Osteoblast (primary cell): ENCODE measurements around the gene IGFL3. TPM values are rescaled to one million over a fixed set of nuclear protein-coding genes. Genes with fewer than 3 reads are reported as not detected.

Source experiments
- DNase-seq: peaks from one replicate; pipeline ENCODE4 v3.0.0; 2011; ENCODE audit warnings: low spot score, mixed read lengths; ENCODE audit not compliant: insufficient read length; ENCODE audit errors: missing footprints
- H2AFZ ChIP-seq: 2 replicates; pipeline ENCODE4 v1.6.0; 2011; ENCODE audit warnings: mild to moderate bottlenecking, low read length
- H3K27ac ChIP-seq: 2 replicates; pipeline ENCODE4 v1.5.1; 2011; ENCODE audit warnings: mild to moderate bottlenecking, low read depth, low read length, moderate library complexity
- H3K27me3 ChIP-seq: 2 replicates; pipeline ENCODE4 v1.6.0; 2012; ENCODE audit warnings: mild to moderate bottlenecking, control low read depth, inconsistent platforms, low read length, moderate library complexity; ENCODE audit not compliant: insufficient read depth
- H3K36me3 ChIP-seq: 2 replicates; pipeline ENCODE4 v1.5.1; 2011; ENCODE audit warnings: mild to moderate bottlenecking, low read length, control low read depth, moderate library complexity; ENCODE audit not compliant: insufficient read depth
- H3K4me1 ChIP-seq: 2 replicates; pipeline ENCODE4 v1.5.1; 2011; ENCODE audit warnings: mild to moderate bottlenecking, low read length, control low read depth, moderate library complexity; ENCODE audit not compliant: insufficient read depth
- H3K4me2 ChIP-seq: 2 replicates; pipeline ENCODE4 v1.6.0; 2011; ENCODE audit warnings: mild to moderate bottlenecking, low read length; ENCODE audit not compliant: insufficient read depth
- H3K4me3 ChIP-seq: fragments of 200-600 bp; sonication (generic); 3 replicates; pipeline ENCODE4 v1.5.1; 2012; ENCODE audit warnings: mild to moderate bottlenecking, low read length, inconsistent platforms; ENCODE audit not compliant: insufficient read depth
- H3K79me2 ChIP-seq: 2 replicates; pipeline ENCODE4 v1.6.0; 2012; ENCODE audit warnings: mild to moderate bottlenecking, low read length, control low read depth, inconsistent platforms; ENCODE audit not compliant: insufficient read depth
- H3K9me3 ChIP-seq: 2 replicates; pipeline ENCODE4 v1.5.1; 2011; ENCODE audit warnings: low read depth, low read length, control low read depth
- H4K20me1 ChIP-seq: 2 replicates; pipeline ENCODE4 v1.6.0; 2012; ENCODE audit warnings: mild to moderate bottlenecking, low read length, control low read depth; ENCODE audit not compliant: insufficient read depth
- CTCF ChIP-seq: IDR thresholded peaks from 2 replicates; pipeline ENCODE4 v1.5.1; 2011; ENCODE audit warnings: mild to moderate bottlenecking, low read depth, low read length, moderate library complexity; ENCODE audit errors: extremely low read depth
- total RNA-seq: library from RNA; depleted of rRNA; stranded (reverse); fragments of >200 nt; gene quantifications from 2 replicates; pipeline ENCODE4 v1.2.3, GENCODE V29; 2012

IGFL3 gene
- total RNA-seq, 1 donor, result not detected

GRCh38 chr19:46133101-46133627, 8.7 kb upstream of the IGFL3 start:
- no peak overlapping the region for H3K4me2 ChIP-seq
- no peak overlapping the region for H3K4me3 ChIP-seq
- H3K27me3 ChIP-seq, result peaks cover 13% of the 10 kb centered on the region
- no peaks in the 10 kb centered on the region for H4K20me1 ChIP-seq
- no peak for TF ChIP-seq CTCF
- no peaks in the 10 kb centered on the region for H3K36me3 ChIP-seq
- no peaks in the 10 kb centered on the region for H3K79me2 ChIP-seq
- no peaks in the 10 kb centered on the region for H3K9me3 ChIP-seq
- peak overlapping the region; percentile 81 for H2AFZ ChIP-seq
- H3K4me1 ChIP-seq, result peaks cover 18% of the 10 kb centered on the region
- DNase-seq, result no peak
- H3K27ac ChIP-seq, result peak overlapping the region; percentile 75

GRCh38 chr19:46132508-46133100, 8.1 kb upstream of the IGFL3 start:
- Histone ChIP-seq H3K4me2 (no peak overlapping the region), H2AFZ (no peak overlapping the region), H3K79me2 (no peaks in the 10 kb centered on the region), H3K4me1 (peaks cover 18% of the 10 kb centered on the region), H3K36me3 (no peaks in the 10 kb centered on the region), H3K27me3 (peaks cover 19% of the 10 kb centered on the region), H4K20me1 (no peaks in the 10 kb centered on the region), H3K9me3 (no peaks in the 10 kb centered on the region), H3K4me3 (no peak overlapping the region), H3K27ac (no peak overlapping the region)
- no peak for DNase-seq
- TF ChIP-seq CTCF, result no peak

GRCh38 chr19:46131485-46132143, 7.1 kb upstream of the IGFL3 start:
- no peak for DNase-seq
- H3K4me1 ChIP-seq, result peaks cover 18% of the 10 kb centered on the region
- no peaks in the 10 kb centered on the region for H4K20me1 ChIP-seq
- no peaks in the 10 kb centered on the region for H3K79me2 ChIP-seq
- peaks cover 29% of the 10 kb centered on the region for H3K27me3 ChIP-seq
- no peaks in the 10 kb centered on the region for H3K36me3 ChIP-seq
- H2AFZ ChIP-seq, result no peak overlapping the region
- H3K4me3 ChIP-seq, result no peak overlapping the region
- H3K4me2 ChIP-seq, result no peak overlapping the region
- no peak overlapping the region for H3K27ac ChIP-seq
- TF ChIP-seq CTCF, result no peak
- no peaks in the 10 kb centered on the region for H3K9me3 ChIP-seq

- H4K20me1 ChIP-seq, result no peaks in the 10 kb centered on the region
- H3K4me3 ChIP-seq, result no peak overlapping the region
- no peak overlapping the region for H3K4me2 ChIP-seq
- H2AFZ ChIP-seq, result no peak overlapping the region
- H3K9me3 ChIP-seq, result no peaks in the 10 kb centered on the region
- DNase-seq, result no peak
- no peaks in the 10 kb centered on the region for H3K4me1 ChIP-seq
- TF ChIP-seq CTCF, result no peak
- H3K27me3 ChIP-seq, result peaks cover 61% of the 10 kb centered on the region
- no peak overlapping the region for H3K27ac ChIP-seq
- no peaks in the 10 kb centered on the region for H3K36me3 ChIP-seq
- H3K79me2 ChIP-seq, result no peaks in the 10 kb centered on the region
Measured at GRCh38 chr19:46126086-46126580, 1.6 kb upstream of the IGFL3 start.
